ENCODE measurements around the gene JADE2.
"Not testable (repeated sequence)": the region's sequence is repeated elsewhere in the genome, so short reads cannot be mapped to it uniquely, and the experiment has no call there.

The JADE2 gene

GRCh38 chr5:134491841-134492442 lies 33.5 kb upstream of the JADE2 start:
- DNase-seq (ENCODE audit: low read depth), result no peak
- TF ChIP-seq CTCF (IDR thresholded peaks at IDR 0.05; ENCODE audit: low read depth, low read length, missing control alignments), result no peak
- H3K4me3 ChIP-seq (ENCODE audit: low read depth, low read length), result no peak overlapping the region

GRCh38 chr5:134492568-134492967 lies 32.9 kb upstream of the JADE2 start:
- TF ChIP-seq CTCF (IDR thresholded peaks at IDR 0.05; ENCODE audit: low read depth, low read length, missing control alignments), result no peak
- H3K4me3 ChIP-seq (ENCODE audit: low read depth, low read length), result no peak overlapping the region
- no peak for DNase-seq (ENCODE audit: low read depth)

GRCh38 chr5:134493461-134494055 lies 31.9 kb upstream of the JADE2 start:
- no peak overlapping the region for H3K4me3 ChIP-seq (ENCODE audit: low read depth, low read length)
- no peak for TF ChIP-seq CTCF (IDR thresholded peaks at IDR 0.05; ENCODE audit: low read depth, low read length, missing control alignments)
- no peak for DNase-seq (ENCODE audit: low read depth)

- no peak for TF ChIP-seq CTCF (IDR thresholded peaks at IDR 0.05; ENCODE audit: low read depth, low read length, missing control alignments)
- H3K4me3 ChIP-seq (ENCODE audit: low read depth, low read length), result no peak overlapping the region
- DNase-seq (ENCODE audit: low read depth), result no peak
Observed at GRCh38 chr5:134494780-134495179, 30.7 kb upstream of the JADE2 start.

GRCh38 chr5:134499905-134500304 lies 25.6 kb upstream of the JADE2 start:
- not testable (repeated sequence) for DNase-seq (ENCODE audit: low read depth); H3K4me3 ChIP-seq (ENCODE audit: low read depth, low read length)

- TF ChIP-seq CTCF (IDR thresholded peaks at IDR 0.05; ENCODE audit: low read depth, low read length, missing control alignments), result no peak
- no peak for DNase-seq (ENCODE audit: low read depth)
- no peak overlapping the region for H3K4me3 ChIP-seq (ENCODE audit: low read depth, low read length)
Observed at GRCh38 chr5:134500699-134501430, 24.6 kb upstream of the JADE2 start.

GRCh38 chr5:134502259-134502658 lies 23.2 kb upstream of the JADE2 start:
- no peak overlapping the region for H3K4me3 ChIP-seq (ENCODE audit: low read depth, low read length)
- no peak for TF ChIP-seq CTCF (IDR thresholded peaks at IDR 0.05; ENCODE audit: low read depth, low read length, missing control alignments)

More at GRCh38 chr5:134502259-134502658, 23.2 kb upstream of the JADE2 start:
- DNase-seq (ENCODE audit: low read depth), result no peak
